UCSD-AML1 (cell line): ENCODE data around the gene RNF32.

Source experiments
- DNase-seq: peaks from one replicate; lab custom pipeline; 2025; ENCODE audit not compliant: unreplicated experiment; lab: John Stamatoyannopoulos, UW

RNF32 gene

GRCh38 chr7:156640257-156640948 lies at the start of gene RNF32:
RNF32 (plus strand) TSS chr7:156640774; CDS start chr7:156643878, 3,104 bp downstream.
- DNase-seq = no peak

- DNase-seq = no peak
Measured at GRCh38 chr7:156592155-156592884, 48.3 kb upstream of the RNF32 start.

- no peak for DNase-seq
Measured at GRCh38 chr7:156594283-156595080, 46.1 kb upstream of the RNF32 start.

- no peak for DNase-seq
Measured at GRCh38 chr7:156600496-156600895, 40.1 kb upstream of the RNF32 start.

GRCh38 chr7:156602283-156602682 lies 38.3 kb upstream of the RNF32 start:
- DNase-seq = no peak

GRCh38 chr7:156603011-156603410 lies 37.6 kb upstream of the RNF32 start:
- DNase-seq = no peak

GRCh38 chr7:156603629-156604028 lies 36.9 kb upstream of the RNF32 start:
- no peak for DNase-seq

GRCh38 chr7:156604311-156604710 lies 36.3 kb upstream of the RNF32 start:
- no peak for DNase-seq

- no peak for DNase-seq
Measured at GRCh38 chr7:156604836-156605695, 35.5 kb upstream of the RNF32 start.

GRCh38 chr7:156606135-156606534 lies 34.4 kb upstream of the RNF32 start:
- no peak for DNase-seq

- DNase-seq = no peak
Measured at GRCh38 chr7:156606691-156607331, 33.8 kb upstream of the RNF32 start.

GRCh38 chr7:156607332-156608172 lies 33.0 kb upstream of the RNF32 start:
- no peak for DNase-seq

GRCh38 chr7:156608173-156608478 lies 32.4 kb upstream of the RNF32 start:
- no peak for DNase-seq

- DNase-seq = no peak
Measured at GRCh38 chr7:156609010-156609877, 31.3 kb upstream of the RNF32 start.

GRCh38 chr7:156610130-156610529 lies 30.4 kb upstream of the RNF32 start:
- DNase-seq = no peak

GRCh38 chr7:156610601-156611000 lies 30.0 kb upstream of the RNF32 start:
- DNase-seq = no peak

GRCh38 chr7:156611014-156612010 lies 29.3 kb upstream of the RNF32 start:
- DNase-seq = no peak
